T-helper 2 cell treated with Interferon-gamma antibody and Interleukin-4, amounts not matched to agents 5 μg/mL and 100 μg/mL, for 36 hours (primary cell): ENCODE measurements around the gene IL4I1.
A peak's percentile ranks its signal among the peaks of the same experiment; 100 is the strongest.

Experiments
- DNase-seq: peaks from one replicate; pipeline ENCODE4 v3.0.0; 2021; ENCODE audit warnings: low spot score
- H3K27ac Mint-ChIP-seq: one replicate; pipeline ENCODE4 v1.8.0; 2021; ENCODE audit warnings: mild to moderate bottlenecking, mixed read lengths
- H3K27me3 Mint-ChIP-seq: one replicate; pipeline ENCODE4 v1.8.0; 2021; ENCODE audit warnings: low read depth, mixed read lengths
- H3K36me3 Mint-ChIP-seq: one replicate; pipeline ENCODE4 v1.8.0; 2021; ENCODE audit warnings: low read depth, mixed read lengths
- H3K4me1 Mint-ChIP-seq: one replicate; pipeline ENCODE4 v1.8.0; 2021; ENCODE audit warnings: low read depth, mixed read lengths
- H3K4me3 Mint-ChIP-seq: one replicate; pipeline ENCODE4 v1.8.0; 2022; ENCODE audit warnings: mild to moderate bottlenecking, moderate library complexity, mixed read lengths
- H3K9me3 Mint-ChIP-seq: one replicate; pipeline ENCODE4 v1.8.0; 2021; ENCODE audit warnings: mixed read lengths

The IL4I1 gene

DNA sequence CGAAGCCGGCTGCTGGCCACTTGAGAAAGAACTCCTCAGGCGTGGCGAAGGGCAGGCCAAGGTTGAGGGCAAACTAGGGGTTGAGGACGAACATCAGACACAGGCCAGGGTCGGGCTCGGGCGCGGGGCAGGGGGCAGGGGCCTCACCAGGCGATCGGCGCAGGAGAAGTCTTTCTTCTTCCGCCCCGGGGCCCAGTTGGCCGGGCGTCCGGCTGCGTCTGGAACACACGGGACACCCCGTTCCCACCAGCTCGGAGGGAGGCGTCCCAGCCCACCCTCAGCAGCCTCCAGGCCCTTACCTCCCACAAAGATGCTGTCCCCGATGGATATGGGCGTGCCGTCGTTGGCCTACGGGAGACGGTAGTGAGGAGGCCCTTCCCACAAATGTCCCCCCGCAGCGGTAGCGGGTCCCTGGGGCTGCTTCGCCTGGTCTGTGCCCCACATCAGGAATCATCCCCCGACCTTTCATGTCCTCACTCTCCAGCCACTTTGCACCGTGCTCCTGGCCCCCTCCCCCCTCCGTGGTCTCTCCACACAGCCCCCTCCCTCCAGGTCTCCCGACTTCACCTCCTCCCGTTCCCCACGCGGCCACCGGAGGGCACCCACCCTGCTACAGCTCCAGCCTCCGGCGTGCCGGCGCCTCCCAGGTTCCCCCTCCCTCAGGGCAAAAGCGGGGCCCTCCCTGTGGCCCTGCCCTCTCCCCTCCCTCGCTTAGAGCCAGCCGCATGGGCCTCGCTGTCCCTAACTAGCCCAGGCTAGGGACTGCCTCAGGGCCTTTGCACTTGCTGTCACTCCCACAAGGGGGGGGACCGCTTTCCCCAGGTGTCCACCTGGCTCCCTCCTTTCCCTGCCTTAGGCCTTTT is 34.1 kb downstream of the IL4I1 start:
- no peaks in the 10 kb centered on the region for H3K9me3 Mint-ChIP-seq
- H3K36me3 Mint-ChIP-seq, result peaks cover 44% of the 10 kb centered on the region
- no peaks in the 10 kb centered on the region for H3K27me3 Mint-ChIP-seq
- peaks cover 21% of the 10 kb centered on the region for H3K4me1 Mint-ChIP-seq
- DNase-seq, result no peak
- no peak overlapping the region for H3K27ac Mint-ChIP-seq
- no peak overlapping the region for H3K4me3 Mint-ChIP-seq

DNA sequence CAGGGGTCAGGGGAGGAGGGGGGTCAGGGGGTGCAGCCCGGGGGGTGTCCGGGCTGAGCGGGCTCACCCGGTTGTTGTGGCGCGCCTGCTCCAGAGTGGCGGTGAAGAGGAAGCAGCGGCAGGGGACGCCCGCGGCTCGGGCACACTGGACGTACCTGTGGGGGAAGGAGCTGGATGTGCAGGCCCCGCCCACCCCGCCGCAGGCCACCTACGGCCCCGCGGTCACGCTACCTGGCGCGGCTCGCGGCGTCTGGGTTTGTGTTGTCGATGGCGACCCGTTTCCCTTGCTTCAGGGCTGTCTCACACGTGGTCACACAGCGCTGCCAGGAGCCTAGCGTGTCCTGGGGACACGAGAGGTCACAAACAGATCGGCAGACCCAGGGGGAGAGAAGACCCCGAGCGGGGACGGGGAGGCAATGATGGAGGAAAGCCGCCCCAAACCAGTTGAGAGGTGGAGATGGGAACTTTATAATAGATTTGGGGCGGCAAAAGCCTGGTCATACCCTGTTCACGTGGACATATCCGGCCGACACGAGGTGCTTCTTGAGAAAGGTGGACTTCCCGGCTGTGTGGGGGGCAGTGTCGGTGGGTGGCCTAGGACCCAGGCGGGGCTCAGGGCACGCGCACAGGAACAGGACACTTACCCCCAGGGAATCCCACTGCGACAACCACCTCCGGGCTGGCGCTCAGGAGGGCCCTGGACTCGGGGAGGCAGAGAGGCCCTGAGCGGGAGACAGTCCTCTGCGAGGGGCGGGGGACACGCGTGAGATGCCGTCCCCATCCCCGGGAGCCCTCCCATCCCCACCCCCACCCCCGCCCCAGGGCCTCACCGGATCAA is 34.9 kb downstream of the IL4I1 start:
- Mint-ChIP-seq H3K27ac (peak overlapping the region; percentile 31), H3K27me3 (no peaks in the 10 kb centered on the region), H3K4me1 (peaks cover 17% of the 10 kb centered on the region), H3K36me3 (peaks cover 43% of the 10 kb centered on the region), H3K4me3 (no peak overlapping the region), H3K9me3 (no peaks in the 10 kb centered on the region)
- DNase-seq, result no peak

DNA sequence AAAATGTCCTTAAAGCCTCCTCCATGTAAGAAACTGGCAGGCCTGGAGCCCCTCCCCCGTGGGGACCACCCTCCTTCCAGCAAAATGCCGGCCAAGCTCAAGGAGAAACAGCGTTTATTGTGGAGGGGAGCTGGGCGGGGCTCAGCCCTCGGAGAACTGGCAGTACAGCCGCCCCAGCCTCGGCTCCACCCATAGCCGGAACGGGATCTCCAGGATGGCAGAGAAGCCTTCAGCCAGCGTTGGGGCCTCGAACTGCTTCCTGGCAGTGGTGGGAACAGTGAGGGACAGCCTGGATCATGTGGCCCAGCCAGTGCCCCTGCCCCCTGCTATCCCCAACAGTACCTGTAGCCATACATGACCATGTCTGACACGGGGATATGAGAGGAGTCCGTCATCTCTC is 35.6 kb downstream of the IL4I1 start:
- Mint-ChIP-seq H3K9me3 (no peaks in the 10 kb centered on the region), H3K4me3 (no peak overlapping the region), H3K27ac (no peak overlapping the region), H3K36me3 (peaks cover 40% of the 10 kb centered on the region), H3K4me1 (peaks cover 11% of the 10 kb centered on the region), H3K27me3 (no peaks in the 10 kb centered on the region)
- no peak for DNase-seq

DNA sequence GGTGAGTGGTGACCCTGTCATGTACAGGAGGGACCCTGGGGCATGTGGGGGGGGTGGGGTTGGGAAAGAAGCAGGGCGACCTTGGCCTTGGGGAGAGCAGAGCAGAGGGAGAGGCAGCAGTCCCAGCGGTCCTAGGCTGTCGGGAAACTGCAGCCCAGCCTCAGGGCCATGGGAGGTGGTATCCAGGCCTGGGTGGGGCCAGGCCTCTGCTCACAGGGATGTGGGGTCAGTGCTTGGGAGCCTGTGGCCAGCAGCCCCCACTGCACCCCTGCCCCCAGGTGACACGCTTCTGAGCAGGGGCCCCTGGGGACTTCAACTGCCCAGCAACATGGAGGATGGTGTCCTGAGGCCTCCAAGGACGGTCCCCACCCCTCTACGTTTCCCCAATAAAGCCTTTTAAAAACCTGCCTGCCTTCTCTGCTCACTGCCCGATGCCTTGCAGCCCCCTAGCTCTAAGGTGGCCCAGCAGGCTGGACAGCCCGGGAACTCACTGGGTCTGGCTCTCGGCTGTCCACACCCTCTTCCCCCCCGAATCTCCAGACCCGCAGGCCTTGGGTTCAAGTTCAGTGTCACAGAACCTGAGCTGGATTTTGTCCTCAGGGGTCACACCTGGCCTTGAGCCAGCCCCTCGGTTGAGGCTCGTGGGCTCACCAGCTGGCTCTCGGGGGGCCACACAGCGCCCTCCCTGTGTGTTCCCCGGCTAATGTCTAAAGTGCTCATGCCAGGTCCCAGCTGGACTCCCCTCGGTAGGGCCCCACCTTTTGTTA is 36.2 kb downstream of the IL4I1 start:
- no peak for DNase-seq
- Mint-ChIP-seq H3K4me1 (peaks cover 6% of the 10 kb centered on the region), H3K27ac (no peak overlapping the region), H3K27me3 (no peaks in the 10 kb centered on the region), H3K4me3 (no peak overlapping the region), H3K9me3 (no peaks in the 10 kb centered on the region), H3K36me3 (peaks cover 38% of the 10 kb centered on the region)

DNA sequence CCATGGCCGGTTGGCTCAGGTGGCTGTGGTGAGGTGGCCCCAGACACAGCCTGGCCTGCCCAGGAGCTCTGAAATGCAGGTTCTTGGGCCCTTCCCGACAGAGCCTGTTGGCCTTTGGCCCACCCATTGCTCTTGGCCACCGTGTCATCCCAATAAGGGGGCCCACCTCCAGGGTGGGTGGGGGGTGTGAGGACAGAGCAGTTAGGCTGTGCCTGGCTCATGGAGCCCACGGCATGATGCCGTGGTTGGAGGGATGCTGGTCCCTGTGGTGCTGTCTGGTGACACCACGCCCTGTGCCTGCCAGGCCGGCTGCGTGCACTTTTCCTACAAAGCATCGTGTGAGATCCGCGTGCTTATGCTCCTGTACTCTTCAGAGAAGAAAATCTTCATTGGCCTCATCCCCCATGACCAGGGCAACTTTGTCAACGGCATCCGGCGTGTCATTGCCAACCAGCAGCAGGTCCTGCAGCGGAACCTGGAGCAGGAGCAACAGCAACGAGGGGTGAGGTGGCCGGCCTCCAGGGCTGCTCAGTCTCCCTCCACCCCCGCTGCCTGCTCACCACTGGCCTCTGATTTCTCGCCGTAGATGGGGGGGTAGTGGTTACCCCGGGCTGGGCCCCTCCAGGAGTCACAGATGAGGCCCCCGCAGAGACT is 36.9 kb downstream of the IL4I1 start:
- no peak for DNase-seq
- Mint-ChIP-seq H3K27ac (no peak overlapping the region), H3K4me1 (peaks cover under 1% of the 10 kb centered on the region), H3K36me3 (peaks cover 35% of the 10 kb centered on the region), H3K9me3 (no peaks in the 10 kb centered on the region), H3K4me3 (no peak overlapping the region), H3K27me3 (no peaks in the 10 kb centered on the region)

DNA sequence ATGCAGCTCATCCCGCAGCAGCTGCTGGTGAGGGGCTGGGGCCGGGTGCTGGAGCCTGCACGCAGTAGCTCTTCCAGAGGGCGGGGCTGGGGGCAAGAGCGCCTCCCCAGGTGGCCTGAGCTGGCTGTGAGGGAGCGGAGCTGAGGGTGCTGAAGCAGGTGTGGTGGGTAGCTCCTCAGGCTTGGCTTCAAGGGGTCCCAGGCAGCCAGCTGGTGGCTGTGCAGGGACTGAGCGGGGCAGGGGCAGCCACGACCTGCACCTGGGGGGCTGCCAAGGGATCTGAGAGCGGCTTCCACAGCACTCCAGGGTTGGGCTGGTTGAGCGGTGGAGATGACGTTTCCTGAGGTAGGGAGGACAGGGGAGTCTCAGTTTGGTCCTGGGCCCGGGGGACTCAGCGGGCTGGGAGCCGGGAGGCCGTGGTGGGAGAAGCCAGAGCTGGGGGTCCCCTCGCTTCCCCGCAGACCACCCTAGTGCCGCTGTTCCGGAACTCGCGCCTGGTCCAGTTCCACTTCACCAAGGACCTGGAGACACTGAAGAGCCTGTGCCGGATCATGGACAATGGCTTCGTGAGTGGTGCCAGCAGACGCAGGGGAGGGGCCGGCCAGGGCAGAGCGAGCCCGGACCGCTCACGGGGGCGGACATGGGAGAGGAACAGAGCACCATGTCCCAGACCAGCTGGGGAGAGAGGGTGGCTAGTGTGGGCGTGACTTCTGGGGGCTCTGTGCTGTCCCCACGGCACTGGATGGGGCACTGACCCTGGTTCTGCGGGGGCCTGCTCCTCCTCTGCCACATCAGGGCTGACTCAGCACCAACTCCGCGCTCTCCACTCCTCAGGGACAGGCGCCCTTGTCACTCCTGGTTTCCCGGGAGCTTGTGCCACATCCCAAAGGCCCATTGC is 38.4 kb downstream of the IL4I1 start:
- Mint-ChIP-seq H3K36me3 (peaks cover 23% of the 10 kb centered on the region), H3K27ac (no peak overlapping the region), H3K4me1 (no peaks in the 10 kb centered on the region), H3K27me3 (no peaks in the 10 kb centered on the region), H3K4me3 (no peak overlapping the region), H3K9me3 (no peaks in the 10 kb centered on the region)
- no peak for DNase-seq

DNA sequence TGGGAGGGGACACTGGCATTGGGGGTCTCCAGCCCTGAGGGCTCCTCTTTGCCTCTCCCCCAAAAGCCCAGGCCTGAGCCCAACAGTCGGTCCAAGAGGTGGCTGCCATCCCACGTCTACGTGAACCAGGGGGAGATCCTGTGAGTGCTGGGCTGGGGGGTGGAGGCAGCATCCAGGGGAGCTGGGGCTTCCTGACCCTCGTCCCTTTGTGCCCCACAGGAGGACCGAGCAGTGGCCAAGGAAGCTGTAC is 38.9 kb downstream of the IL4I1 start:
- Mint-ChIP-seq H3K27me3 (no peaks in the 10 kb centered on the region), H3K27ac (no peak overlapping the region), H3K4me3 (no peak overlapping the region), H3K9me3 (no peaks in the 10 kb centered on the region), H3K4me1 (peaks cover 1% of the 10 kb centered on the region), H3K36me3 (peaks cover 20% of the 10 kb centered on the region)
- no peak for DNase-seq

DNA sequence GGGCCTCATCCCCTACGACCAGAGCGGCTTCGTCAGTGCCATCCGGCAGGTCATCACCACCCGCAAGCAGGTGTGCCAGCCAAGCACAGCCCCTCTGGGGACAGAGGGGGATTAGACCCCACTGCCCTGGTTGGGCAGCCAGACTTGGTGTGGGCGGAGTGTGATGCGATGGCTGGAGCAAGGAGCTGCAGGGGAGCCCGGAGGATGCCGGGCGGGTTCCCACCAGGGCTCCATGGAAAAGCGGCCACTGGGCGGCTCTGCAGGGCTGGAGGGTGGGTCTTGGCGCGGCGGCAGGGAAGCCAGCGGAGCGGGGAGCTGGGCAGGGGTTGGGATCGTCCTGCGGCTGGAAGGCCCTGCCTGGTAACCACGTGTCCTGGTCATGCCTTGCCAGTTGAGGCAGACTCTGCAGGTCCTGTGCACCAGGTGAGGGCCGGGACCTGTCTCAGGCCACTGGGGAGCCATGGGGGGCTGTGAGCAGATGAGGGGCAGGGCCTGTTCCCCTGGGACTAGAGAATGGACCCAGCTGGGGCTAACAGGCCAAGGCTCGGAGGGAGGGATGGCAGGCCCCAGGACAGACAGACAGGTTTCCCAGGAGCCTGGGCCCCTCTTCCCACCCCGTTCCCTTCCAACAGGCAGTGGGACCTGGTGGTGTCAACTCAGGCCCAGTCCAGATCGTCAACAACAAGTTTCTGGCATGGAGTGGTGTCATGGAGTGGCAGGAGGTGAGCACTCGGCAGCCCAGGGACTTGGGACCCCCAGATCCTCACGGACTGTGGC is 39.4 kb downstream of the IL4I1 start:
- Mint-ChIP-seq H3K4me1 (peaks cover 7% of the 10 kb centered on the region), H3K4me3 (no peak overlapping the region), H3K36me3 (peaks cover 20% of the 10 kb centered on the region), H3K27me3 (peaks cover 2% of the 10 kb centered on the region), H3K27ac (no peak overlapping the region), H3K9me3 (no peaks in the 10 kb centered on the region)
- DNase-seq, result no peak

DNA sequence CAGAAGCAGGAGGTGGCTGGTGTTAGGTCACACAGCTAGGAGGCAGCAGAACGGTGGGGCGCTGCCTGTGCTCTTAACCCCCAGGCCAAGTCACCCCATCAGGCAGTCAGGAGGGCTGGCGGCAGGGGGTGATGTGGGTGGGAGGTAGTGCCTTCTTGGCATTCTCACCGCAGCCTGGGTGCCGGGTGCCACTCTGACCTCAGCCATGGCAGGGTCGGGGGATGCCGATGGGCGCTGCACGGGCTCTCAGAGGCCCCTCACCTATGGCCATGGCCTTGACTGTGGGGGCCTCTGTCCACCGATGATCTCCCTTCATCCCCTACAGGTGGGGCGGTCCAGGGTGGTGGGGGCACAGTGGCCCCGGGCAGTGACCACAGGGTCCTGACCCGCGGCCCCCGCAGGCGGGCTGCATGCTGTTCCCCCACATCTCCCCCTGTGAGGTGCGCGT is 40.1 kb downstream of the IL4I1 start:
- Mint-ChIP-seq H3K27ac (no peak overlapping the region), H3K4me3 (no peak overlapping the region), H3K27me3 (peaks cover 5% of the 10 kb centered on the region), H3K36me3 (peaks cover 18% of the 10 kb centered on the region), H3K9me3 (no peaks in the 10 kb centered on the region), H3K4me1 (peaks cover 9% of the 10 kb centered on the region)
- no peak for DNase-seq

DNA sequence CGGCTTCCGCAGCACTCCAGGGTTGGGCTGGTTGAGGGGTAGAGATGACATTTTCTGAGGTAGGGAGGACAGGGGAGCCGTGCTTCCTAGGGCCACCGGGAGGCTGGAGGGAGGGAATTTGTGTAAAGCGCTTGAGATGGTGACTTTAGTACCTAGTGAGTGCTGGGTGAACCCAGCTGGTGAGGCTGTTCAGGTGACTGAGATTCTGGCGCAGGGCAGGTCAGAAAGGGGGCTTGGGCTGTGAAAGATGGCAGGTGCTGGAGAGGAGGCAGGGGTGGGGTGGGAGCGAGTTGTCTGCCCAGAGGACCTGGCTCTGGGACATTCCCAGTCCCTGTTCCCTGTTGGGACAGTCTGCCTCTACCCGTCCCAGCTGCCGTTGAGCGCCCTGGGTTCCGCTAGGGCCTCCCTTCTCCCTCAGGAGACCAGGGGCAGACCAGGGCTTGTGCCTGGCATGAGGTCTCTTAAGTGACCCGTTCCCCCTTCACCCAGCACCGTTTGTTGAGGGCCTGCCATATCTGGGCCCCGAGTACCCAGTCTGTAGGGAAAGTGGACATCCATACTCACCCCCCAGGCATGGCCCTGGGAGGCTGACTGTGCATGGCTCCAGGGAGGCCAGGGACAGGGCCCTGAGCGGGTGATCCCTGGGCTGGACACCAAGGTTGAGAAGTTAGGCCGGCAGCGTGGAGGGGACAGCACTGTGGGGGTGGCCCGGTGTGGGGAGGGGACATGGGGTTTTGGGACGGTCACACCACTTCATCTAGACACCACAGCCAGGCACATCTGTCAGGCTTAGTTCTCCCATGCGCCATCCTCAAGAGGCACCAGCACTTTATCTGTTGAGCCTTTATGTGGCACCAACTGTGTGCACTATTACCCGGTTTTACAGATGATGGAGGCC is 40.8 kb downstream of the IL4I1 start:
- DNase-seq, result no peak
- no peaks in the 10 kb centered on the region for H3K9me3 Mint-ChIP-seq
- peaks cover 9% of the 10 kb centered on the region for H3K4me1 Mint-ChIP-seq
- H3K36me3 Mint-ChIP-seq, result peaks cover 17% of the 10 kb centered on the region
- H3K4me3 Mint-ChIP-seq, result no peak overlapping the region
- peaks cover 5% of the 10 kb centered on the region for H3K27me3 Mint-ChIP-seq
- peak overlapping the region; percentile 31 for H3K27ac Mint-ChIP-seq

DNA sequence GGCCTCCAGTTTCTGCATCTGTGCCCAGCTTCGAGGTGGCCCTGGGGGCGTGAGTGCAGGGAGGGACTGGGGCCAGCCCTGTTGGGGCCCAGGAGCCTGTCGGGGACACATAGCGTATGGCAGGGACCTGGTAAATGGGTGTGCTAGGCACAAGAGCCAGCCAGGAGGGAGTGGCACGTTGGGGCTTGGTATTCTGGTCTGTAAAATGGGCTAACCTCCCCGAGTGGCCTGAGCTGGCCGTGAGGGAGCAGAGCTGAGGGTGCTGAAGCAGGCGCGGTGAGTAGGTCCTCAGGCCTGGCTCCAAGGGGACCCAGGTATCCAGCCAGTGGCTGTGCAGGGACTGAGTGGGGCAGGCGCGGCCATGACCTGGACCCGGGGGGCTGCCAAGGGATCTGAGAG is 41.4 kb downstream of the IL4I1 start:
- no peak overlapping the region for H3K4me3 Mint-ChIP-seq
- no peaks in the 10 kb centered on the region for H3K9me3 Mint-ChIP-seq
- peaks cover 5% of the 10 kb centered on the region for H3K27me3 Mint-ChIP-seq
- peak overlapping the region; percentile 31 for H3K27ac Mint-ChIP-seq
- no peak for DNase-seq
- H3K4me1 Mint-ChIP-seq, result peaks cover 10% of the 10 kb centered on the region
- peaks cover 13% of the 10 kb centered on the region for H3K36me3 Mint-ChIP-seq
